CD8-positive, alpha-beta memory T cell (primary cell): ENCODE measurements around the gene MED20. TPM values are rescaled to one million over a fixed set of nuclear protein-coding genes. Genes with fewer than 3 reads are reported as not detected.
A peak's percentile ranks its signal among the peaks of the same experiment; 100 is the strongest.

ENCODE experiments used
- CTCF ChIA-PET: fragments of 350-600 bp; sonication (Branson Sonifier 250); formaldehyde crosslinking; loops from one replicate; lab custom pipeline; 2021; ENCODE audit warnings: antibody characterized with exemption; lab: Charles Lee
- POLR2A ChIA-PET: fragments of 350-600 bp; sonication (Branson Sonifier 250); formaldehyde crosslinking; loops from one replicate; lab custom pipeline; 2021; ENCODE audit warnings: antibody characterized with exemption; lab: Charles Lee
- DNase-seq, 5 donors: peaks; one replicate each; pipeline versions ENCODE4 v3.0.0 to v3.0.0-alpha.2; 2020 to 2022; ENCODE audit warnings: mixed read lengths in 1 of 5
- H3K27ac ChIP-seq: one replicate; pipeline ENCODE4 v1.7.0; 2013; ENCODE audit warnings: low read depth, mild to moderate bottlenecking, low read length, moderate library complexity
- H3K27me3 ChIP-seq: 2 replicates; pipeline ENCODE4 v1.7.0; 2013; ENCODE audit warnings: low read length, mild to moderate bottlenecking; ENCODE audit not compliant: insufficient read depth, poor library complexity, severe bottlenecking
- H3K36me3 ChIP-seq: 2 replicates; pipeline ENCODE4 v1.7.0; 2013; ENCODE audit warnings: mild to moderate bottlenecking, low read length, moderate library complexity; ENCODE audit not compliant: insufficient read depth
- H3K4me1 ChIP-seq: 2 replicates; pipeline ENCODE4 v1.7.0; 2013; ENCODE audit warnings: mild to moderate bottlenecking, low read length, moderate library complexity; ENCODE audit not compliant: insufficient read depth
- H3K4me3 ChIP-seq: 2 replicates; pipeline ENCODE4 v1.7.0; 2013; ENCODE audit warnings: mild to moderate bottlenecking, low read length
- H3K9me3 ChIP-seq: 2 replicates; pipeline ENCODE4 v1.7.0; 2013; ENCODE audit warnings: mild to moderate bottlenecking, low read length
- H3K27ac Mint-ChIP-seq, 8 donors: one replicate each; pipeline ENCODE4 v1.8.0; 2020 to 2021; ENCODE audit warnings: mixed read lengths in 8 of 8, mild to moderate bottlenecking in 6 of 8, inconsistent platforms in 3 of 8, moderate library complexity in 3 of 8
- H3K27me3 Mint-ChIP-seq, 2 donors: one replicate each; pipeline ENCODE4 v1.8.0; 2020 to 2021; ENCODE audit warnings: mixed read lengths in 2 of 2, mild to moderate bottlenecking in 1 of 2, moderate library complexity in 1 of 2
- H3K36me3 Mint-ChIP-seq, 3 donors: one replicate each; pipeline ENCODE4 v1.8.0; 2020 to 2021; ENCODE audit warnings: mixed read lengths in 3 of 3, inconsistent platforms in 1 of 3, mild to moderate bottlenecking in 1 of 3
- H3K4me1 Mint-ChIP-seq, 3 donors: one replicate each; pipeline ENCODE4 v1.8.0; 2020 to 2021; ENCODE audit warnings: mixed read lengths in 3 of 3, inconsistent platforms in 1 of 3, mild to moderate bottlenecking in 1 of 3
- H3K4me3 Mint-ChIP-seq, 7 donors: one replicate each; pipeline ENCODE4 v1.8.0; 2020 to 2021; ENCODE audit warnings: mixed read lengths in 7 of 7, mild to moderate bottlenecking in 6 of 7, moderate library complexity in 4 of 7, inconsistent platforms in 2 of 7
- H3K9me3 Mint-ChIP-seq, 5 donors: one replicate each; pipeline ENCODE4 v1.8.0; 2020 to 2022; ENCODE audit warnings: mixed read lengths in 5 of 5, mild to moderate bottlenecking in 3 of 5, moderate library complexity in 2 of 5, inconsistent platforms in 1 of 5
- polyA plus RNA-seq: library from polyadenylated mRNA; unstranded; fragments of 300-500 nt; fragmentation: Illumina TruSeq; gene quantifications from one replicate; pipeline ENCODE4 v1.2.3, GENCODE V29; 2021
- total RNA-seq, 2 experiments: library from RNA; stranded (reverse); gene quantifications; one replicate each; pipeline ENCODE4 v1.2.3, GENCODE V29; 2021

The MED20 gene, protein sequence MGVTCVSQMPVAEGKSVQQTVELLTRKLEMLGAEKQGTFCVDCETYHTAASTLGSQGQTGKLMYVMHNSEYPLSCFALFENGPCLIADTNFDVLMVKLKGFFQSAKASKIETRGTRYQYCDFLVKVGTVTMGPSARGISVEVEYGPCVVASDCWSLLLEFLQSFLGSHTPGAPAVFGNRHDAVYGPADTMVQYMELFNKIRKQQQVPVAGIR
- total RNA-seq (10 to 100 TPM; 18.1 to 21.1 TPM), polyA plus RNA-seq (5.3 TPM)

DNA sequence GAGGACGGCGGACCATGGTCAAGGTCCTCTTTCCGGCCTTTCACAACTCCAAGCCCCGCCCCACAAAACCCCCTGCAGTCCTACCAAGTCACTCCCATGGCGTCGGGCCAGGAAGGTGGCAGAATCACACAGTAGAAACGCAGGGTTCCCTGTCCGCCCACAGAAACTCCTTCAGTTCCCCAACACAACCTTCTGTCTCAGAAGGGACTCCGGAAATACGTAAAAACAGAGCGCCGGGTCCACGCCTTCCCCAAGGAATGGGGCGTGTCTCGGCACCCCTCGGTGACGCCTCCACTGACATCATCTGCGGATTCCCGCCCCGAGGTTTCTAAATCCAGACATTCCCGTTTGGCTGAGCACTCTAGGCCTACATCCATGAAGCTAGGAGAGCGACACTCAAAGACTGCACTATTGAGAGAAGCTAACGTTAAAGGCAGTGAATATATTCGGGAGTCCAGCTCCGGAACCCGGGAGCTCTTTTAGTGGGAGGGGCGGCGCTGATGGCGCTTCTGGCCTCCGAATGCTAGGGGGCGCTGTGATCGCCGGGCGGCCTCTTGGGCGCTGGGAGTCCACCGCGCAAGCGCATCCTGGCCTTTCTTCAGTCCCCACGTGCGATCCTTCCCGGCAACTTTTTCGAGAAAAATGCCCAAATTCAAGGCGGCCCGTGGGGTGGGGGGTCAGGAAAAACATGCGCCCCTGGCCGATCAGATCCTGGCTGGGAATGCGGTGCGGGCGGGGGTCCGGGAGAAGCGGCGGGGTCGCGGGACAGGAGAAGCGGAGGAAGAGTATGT lies at the start of gene MED20, which contains the start of gene BYSL:
Gene MED20, minus strand, starts transcription at position 219 of the 791 bp plus-strand sequence. Its CDS starts 121 bp downstream, at position 98.
Gene BYSL, plus strand, starts transcription at position 579 of the 791 bp plus-strand sequence. Its CDS starts 64 bp downstream, at position 643.
- Histone ChIP-seq H3K4me1 (peaks cover 38% of the 10 kb centered on the region), H3K27me3 (no peaks in the 10 kb centered on the region), H3K4me3 (peak within 1 kb of the TSS; percentile 97), H3K36me3 (no peaks in the 10 kb centered on the region), H3K27ac (peak within 1 kb of the TSS; percentile 96), H3K9me3 (no peaks in the 10 kb centered on the region)
- Mint-ChIP-seq H3K4me1 (peaks cover 53 to 62% (median 62%) of the 10 kb centered on the region in 3 donors), H3K27ac (peak within 1 kb of the TSS; percentile 98 to 100 (median 99)), H3K36me3 (peaks cover 0 to 29% (median 5%) of the 10 kb centered on the region in 3 donors), H3K27me3 (peaks cover 0 to 9% of the 10 kb centered on the region in 2 donors), H3K4me3 (peak within 1 kb of the TSS; percentile 96 to 100 (median 99)), H3K9me3 (no peaks in the 10 kb centered on the region)
- CTCF ChIA-PET, result interaction anchor here (0.6 to 5.6 kb wide), 27 partner anchors 9 to 188 kb away, joined by 3 to 91 read pairs (median 4); partner anchors contain the start of genes CCND3, TAF8 and TOMM6
- POLR2A ChIA-PET, result interaction anchor here (0.6 to 3.4 kb wide), 12 partner anchors 9 to 134 kb away, joined by 3 to 29 read pairs (median 6); partner anchors contain the start of genes CCND3, TAF8, TOMM6 and USP49
- DNase-seq, result peak; percentile 91 to 95 (median 93)

- no peak overlapping the region for H3K27ac ChIP-seq
- H3K9me3 Mint-ChIP-seq, result no peaks in the 10 kb centered on the region
- CTCF ChIA-PET, result no interaction called here
- H3K4me3 ChIP-seq, result no peak overlapping the region
- peaks cover 0 to 53% (median 8%) of the 10 kb centered on the region in 3 donors for H3K36me3 Mint-ChIP-seq
- H3K4me3 Mint-ChIP-seq, result peak overlapping the region in 5 of 7 donors; percentile 23 to 61 (median 49)
- H3K27ac Mint-ChIP-seq, result peak overlapping the region; percentile 13 to 92 (median 80)
- no peaks in the 10 kb centered on the region for H3K27me3 ChIP-seq
- H3K27me3 Mint-ChIP-seq, result peaks cover 0 to 2% of the 10 kb centered on the region in 2 donors
- peaks cover 80% of the 10 kb centered on the region for H3K4me1 ChIP-seq
- H3K36me3 ChIP-seq, result peaks cover 11% of the 10 kb centered on the region
- no peaks in the 10 kb centered on the region for H3K9me3 ChIP-seq
- H3K4me1 Mint-ChIP-seq, result peaks cover 67 to 90% (median 79%) of the 10 kb centered on the region in 3 donors
- POLR2A ChIA-PET, result no interaction called here
- peak in 1 of 5 donors; percentile 17 for DNase-seq
Observed at GRCh38 chr6:41970436-41970846, 49.5 kb upstream of the MED20 start.

DNA sequence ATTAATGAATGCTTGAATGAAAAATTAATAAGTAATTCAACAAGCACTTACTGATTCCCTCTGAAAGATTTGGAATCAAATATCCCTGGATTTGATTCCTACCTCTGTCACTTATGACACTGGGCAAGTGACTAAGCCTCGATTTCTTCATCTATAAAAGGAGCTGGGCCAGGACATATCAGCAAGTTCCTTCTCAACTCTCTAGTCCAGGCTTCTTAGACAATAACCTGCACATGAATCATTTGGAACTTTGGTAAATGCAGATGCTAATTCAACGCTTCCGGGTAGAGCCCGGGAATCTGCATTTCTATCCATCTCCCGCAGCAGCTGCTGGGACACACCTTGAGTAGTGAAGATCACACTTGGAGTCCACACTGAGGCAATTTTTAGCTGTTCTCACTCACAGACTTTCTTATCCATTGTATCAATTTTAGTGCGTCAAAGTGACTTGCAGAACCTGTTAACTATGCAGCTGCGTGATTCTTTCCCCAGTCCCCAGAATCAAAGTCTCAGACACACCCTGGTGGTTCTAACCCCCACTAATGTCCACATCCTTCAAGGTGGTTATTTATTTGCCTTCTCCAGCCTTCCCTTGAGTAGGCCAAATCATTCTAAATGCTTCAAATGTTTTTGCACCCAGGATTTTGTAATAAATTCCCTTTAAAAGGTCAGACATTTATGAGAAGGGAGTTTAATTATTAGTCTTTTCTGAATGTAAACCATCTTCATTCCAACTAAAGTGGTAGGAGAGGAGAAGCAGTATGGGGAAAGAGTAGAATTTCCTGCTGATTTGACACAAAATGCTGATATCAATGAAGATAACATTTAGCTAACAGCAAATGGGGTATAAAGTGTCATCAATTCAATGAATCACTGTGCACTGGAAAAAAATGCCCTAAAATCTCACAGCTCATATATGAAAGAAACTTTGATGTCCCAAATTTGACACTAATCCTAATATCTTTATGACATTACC lies 46.7 kb upstream of the MED20 start:
- Histone ChIP-seq H3K9me3 (no peaks in the 10 kb centered on the region), H3K27me3 (no peaks in the 10 kb centered on the region), H3K27ac (peak overlapping the region; percentile 49), H3K4me1 (peaks cover 85% of the 10 kb centered on the region), H3K4me3 (no peak overlapping the region), H3K36me3 (peaks cover 23% of the 10 kb centered on the region)
- peaks cover 69 to 88% (median 76%) of the 10 kb centered on the region in 3 donors for H3K4me1 Mint-ChIP-seq
- CTCF ChIA-PET, result interaction anchor here (1.0 to 2.0 kb wide), 9 partner anchors 8 to 81 kb away, joined by 3 to 4 read pairs (median 3); partner anchors contain the start of genes BYSL and MED20
- POLR2A ChIA-PET, result interaction anchor here (0.5 to 0.7 kb wide), 2 partner anchors 34 to 77 kb away, joined by 3 to 8 read pairs; no protein-coding TSS in a partner anchor
- no peaks in the 10 kb centered on the region for H3K9me3 Mint-ChIP-seq
- DNase-seq, result no peak
- peaks cover 0 to 60% (median 17%) of the 10 kb centered on the region in 3 donors for H3K36me3 Mint-ChIP-seq
- H3K4me3 Mint-ChIP-seq, result peak overlapping the region in 1 of 7 donors; percentile 55
- peaks cover 0 to 2% of the 10 kb centered on the region in 2 donors for H3K27me3 Mint-ChIP-seq
- H3K27ac Mint-ChIP-seq, result peak overlapping the region in 6 of 8 donors; percentile 12 to 43 (median 30)

GRCh38 chr6:41966961-41967311 lies 46.0 kb upstream of the MED20 start:
- Histone ChIP-seq H3K27me3 (no peaks in the 10 kb centered on the region), H3K36me3 (peaks cover 23% of the 10 kb centered on the region), H3K27ac (peak overlapping the region; percentile 49), H3K4me1 (peaks cover 80% of the 10 kb centered on the region), H3K4me3 (no peak overlapping the region), H3K9me3 (no peaks in the 10 kb centered on the region)
- H3K27me3 Mint-ChIP-seq, result peaks cover 0 to 2% of the 10 kb centered on the region in 2 donors
- ChIA-PET CTCF (interaction anchor here (1.0 to 2.0 kb wide), 4 partner anchors 23 to 71 kb away, joined by 3 to 4 read pairs (median 3); partner anchors contain the start of genes BYSL and MED20), POLR2A (no interaction called here)
- peaks cover 0 to 55% (median 13%) of the 10 kb centered on the region in 3 donors for H3K36me3 Mint-ChIP-seq
- peak overlapping the region in 2 of 8 donors; percentile 34 to 41 for H3K27ac Mint-ChIP-seq
- H3K4me3 Mint-ChIP-seq, result no peak overlapping the region
- DNase-seq, result no peak
- peaks cover 65 to 84% (median 76%) of the 10 kb centered on the region in 3 donors for H3K4me1 Mint-ChIP-seq
- H3K9me3 Mint-ChIP-seq, result no peaks in the 10 kb centered on the region

DNA sequence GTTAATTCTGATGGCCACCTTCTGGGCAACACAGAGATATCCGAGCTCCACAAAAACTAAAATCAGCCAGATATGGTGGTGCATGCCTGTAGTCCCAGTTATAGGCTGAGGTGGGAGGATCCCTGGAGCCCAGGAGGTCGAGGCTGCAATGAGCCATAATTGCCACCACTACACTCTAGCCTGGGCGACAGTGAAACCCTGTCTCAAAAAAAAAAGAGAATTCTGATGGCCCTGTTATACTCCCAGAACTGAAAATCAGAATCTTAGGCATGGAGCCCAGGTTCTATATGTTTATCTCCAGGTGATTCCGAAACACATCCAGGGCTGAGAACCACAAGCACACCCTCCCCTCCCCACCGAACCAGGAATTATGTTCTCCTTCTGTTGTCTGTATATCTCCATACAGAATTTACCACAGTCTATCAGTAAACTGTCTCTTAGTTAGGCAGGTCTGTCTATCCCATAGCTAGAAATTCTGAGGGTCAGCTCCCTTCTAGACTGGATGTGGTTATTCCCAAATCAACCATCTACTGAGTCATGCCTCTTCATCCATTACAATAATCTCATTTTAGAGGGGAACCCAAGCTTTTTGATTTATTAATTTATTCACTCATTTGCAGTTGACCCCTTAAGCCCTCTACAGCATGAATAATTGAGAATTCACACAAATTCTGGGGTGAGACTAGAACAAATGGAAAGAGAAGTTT lies 45.4 kb upstream of the MED20 start:
- Histone ChIP-seq H3K4me1 (peaks cover 81% of the 10 kb centered on the region), H3K27ac (peak overlapping the region; percentile 49), H3K36me3 (peaks cover 23% of the 10 kb centered on the region), H3K9me3 (no peaks in the 10 kb centered on the region), H3K4me3 (no peak overlapping the region), H3K27me3 (no peaks in the 10 kb centered on the region)
- Mint-ChIP-seq H3K4me1 (peaks cover 71 to 90% (median 82%) of the 10 kb centered on the region in 3 donors), H3K27me3 (peaks cover 0 to 2% of the 10 kb centered on the region in 2 donors), H3K4me3 (peak overlapping the region in 2 of 7 donors; percentile 8 to 34), H3K27ac (peak overlapping the region in 3 of 8 donors; percentile 21 to 58 (median 57)), H3K36me3 (peaks cover 0 to 60% (median 13%) of the 10 kb centered on the region in 3 donors), H3K9me3 (no peaks in the 10 kb centered on the region)
- ChIA-PET POLR2A (interaction anchor here (0.5 kb wide), 1 partner anchor 28 kb away, joined by 6 read pairs; no protein-coding TSS in a partner anchor), CTCF (interaction anchor here (1.3 to 2.0 kb wide), 2 partner anchors 22 to 45 kb away, joined by 3 to 4 read pairs; partner anchors contain the start of genes BYSL and MED20)
- DNase-seq, result no peak

DNA sequence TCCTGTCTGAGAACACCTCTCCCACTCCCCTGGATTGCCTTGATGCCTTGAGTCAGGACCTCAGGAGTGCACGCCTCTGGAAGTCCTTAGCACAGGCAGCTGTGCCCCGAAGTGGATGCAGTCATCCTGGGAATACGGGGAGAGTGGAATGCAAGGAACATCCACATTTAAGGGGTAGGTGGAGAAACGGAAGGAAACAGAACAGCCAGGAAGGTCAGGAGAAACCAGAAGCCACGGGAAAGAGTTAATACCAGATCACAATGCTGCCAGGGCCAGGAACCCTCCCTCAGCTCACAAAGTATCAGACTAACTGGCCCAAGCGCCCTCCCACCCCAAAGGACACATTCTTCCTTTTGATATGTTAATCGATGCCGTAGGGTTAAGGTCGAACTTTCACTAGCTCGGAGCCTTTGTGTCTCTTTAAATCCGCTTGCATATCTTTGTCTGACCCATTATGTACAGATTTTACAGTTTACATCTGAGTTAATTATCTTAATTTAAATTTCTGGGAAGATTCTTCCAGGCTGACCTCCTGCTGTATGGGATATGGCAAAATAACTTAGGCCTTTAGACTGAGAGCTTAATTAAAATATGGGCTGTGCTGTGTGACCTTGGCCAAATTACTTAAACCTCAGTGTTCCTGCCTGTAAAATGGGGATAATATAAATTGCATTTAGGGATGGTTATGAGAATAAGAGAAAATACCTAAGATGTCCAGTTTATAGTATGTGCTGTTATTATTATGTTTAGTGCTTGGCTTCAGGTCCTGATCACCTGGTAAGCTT lies 44.7 kb upstream of the MED20 start:
- Histone ChIP-seq H3K27ac (no peak overlapping the region), H3K27me3 (no peaks in the 10 kb centered on the region), H3K36me3 (peaks cover 23% of the 10 kb centered on the region), H3K4me1 (peaks cover 79% of the 10 kb centered on the region), H3K9me3 (no peaks in the 10 kb centered on the region), H3K4me3 (no peak overlapping the region)
- Mint-ChIP-seq H3K4me1 (peaks cover 70 to 90% (median 80%) of the 10 kb centered on the region in 3 donors), H3K9me3 (no peaks in the 10 kb centered on the region), H3K27me3 (peaks cover 0 to 2% of the 10 kb centered on the region in 2 donors), H3K27ac (peak overlapping the region in 6 of 8 donors; percentile 29 to 68 (median 48)), H3K36me3 (peaks cover 0 to 58% (median 12%) of the 10 kb centered on the region in 3 donors), H3K4me3 (peak overlapping the region in 2 of 7 donors; percentile 34 to 37)
- ChIA-PET POLR2A (interaction anchor here (0.5 kb wide), 1 partner anchor 28 kb away, joined by 6 read pairs; no protein-coding TSS in a partner anchor), CTCF (interaction anchor here (0.7 to 2.0 kb wide), 2 partner anchors 22 to 79 kb away, joined by 4 read pairs; no protein-coding TSS in a partner anchor)
- DNase-seq, result no peak
